HG03571 (cell line): ENCODE measurements around the gene CPLANE1.

Experiments
- ATAC-seq: cut with Tn5 transposase; IDR thresholded peaks from one replicate; pipeline ENCODE4 v1.9.1; 2021; ENCODE audit not compliant: unreplicated experiment

CPLANE1 gene

DNA sequence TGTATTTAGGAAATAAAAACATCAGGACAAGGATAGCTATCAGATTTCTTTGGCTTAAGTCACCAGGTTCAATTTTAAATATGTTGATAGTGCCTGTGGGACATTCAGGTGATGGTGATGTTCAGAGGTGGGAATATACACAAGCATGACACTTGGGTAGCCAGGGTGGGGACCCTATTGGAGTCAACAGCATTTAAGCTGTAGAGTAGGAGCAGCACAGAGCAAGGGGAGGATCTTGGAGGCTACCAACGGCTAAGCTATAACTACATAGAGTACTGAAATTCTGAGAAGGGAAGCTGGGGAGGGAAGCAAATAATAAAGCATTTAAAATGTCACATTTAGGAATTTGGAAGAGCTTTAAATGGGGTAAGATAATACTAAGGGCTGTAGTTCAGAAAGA is 177.7 kb downstream of the CPLANE1 start:
- no peak for ATAC-seq

DNA sequence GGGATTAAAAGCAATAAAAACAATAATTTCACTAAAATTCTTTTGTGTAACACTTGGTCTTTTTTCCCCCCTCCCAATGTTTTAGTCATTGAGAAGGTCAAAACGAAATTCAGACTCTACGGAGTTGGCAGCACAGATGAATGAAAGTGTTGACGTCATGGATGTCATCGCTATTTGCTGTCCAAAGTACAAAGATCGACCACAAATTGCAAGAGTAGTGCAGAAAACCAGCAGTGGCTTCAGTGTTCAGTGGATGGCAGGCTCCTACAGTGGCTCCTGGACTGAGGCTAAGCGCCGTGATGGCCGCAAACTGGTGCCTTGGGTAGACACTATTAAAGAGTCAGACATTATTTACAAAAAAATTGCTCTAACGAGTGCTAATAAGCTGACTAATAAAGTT is 184.7 kb downstream of the CPLANE1 start:
- ATAC-seq = no peak

DNA sequence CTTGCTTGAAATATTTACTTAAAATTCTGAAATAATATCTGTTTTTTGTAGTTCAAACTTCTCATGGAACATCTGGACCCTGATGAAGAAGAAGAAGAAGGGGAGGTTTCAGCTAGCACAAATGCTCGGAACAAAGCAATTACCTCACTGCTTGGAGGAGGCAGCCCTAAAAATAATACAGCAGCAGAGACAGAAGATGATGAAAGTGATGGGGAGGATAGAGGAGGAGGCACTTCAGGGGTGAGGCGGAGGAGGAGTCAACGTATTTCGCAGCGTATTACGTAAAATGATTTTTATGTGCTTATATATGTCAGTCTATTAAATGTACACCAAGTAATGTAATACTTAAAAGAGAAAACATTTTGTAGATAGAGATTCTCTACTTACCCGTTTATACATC is 185.4 kb downstream of the CPLANE1 start:
- ATAC-seq = no peak

DNA sequence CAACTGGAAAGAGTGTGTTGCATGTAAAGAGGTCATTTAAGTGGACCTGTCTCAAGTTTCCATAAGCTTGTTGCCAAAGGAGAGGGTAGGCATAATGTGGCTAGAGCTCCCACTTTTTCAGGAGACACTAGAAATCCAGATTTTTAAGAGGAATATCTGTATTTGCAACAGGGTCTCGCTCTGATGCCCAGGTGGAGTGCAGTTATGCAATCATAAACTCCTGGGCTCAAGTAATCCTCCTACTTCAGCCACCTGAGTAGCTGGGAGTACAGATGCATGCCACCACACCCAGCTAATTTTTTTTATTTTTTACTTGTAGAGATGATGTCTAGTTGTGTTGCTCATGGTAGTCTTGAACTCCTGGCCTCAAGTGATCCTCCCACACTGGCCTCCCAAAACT is 189.1 kb downstream of the CPLANE1 start:
- no peak for ATAC-seq

DNA sequence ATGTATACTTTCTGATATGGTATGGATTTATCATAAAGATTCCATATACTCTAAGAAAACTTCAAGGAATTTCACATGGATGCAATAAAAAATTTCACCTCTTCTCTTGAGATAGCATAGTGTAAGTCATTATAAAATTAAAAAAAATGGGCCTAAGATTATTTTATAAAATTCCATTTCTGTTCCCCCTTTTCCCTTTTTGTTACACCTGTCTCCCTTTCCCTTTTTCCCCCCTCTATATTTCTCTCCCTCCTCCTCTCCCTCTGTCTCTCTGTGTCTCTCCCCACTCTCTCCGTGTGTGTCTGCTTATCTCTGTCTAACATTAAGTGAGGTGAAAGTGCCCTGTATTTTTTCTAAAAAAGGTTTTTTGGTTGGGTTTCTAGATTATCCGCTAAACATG is 192.4 kb downstream of the CPLANE1 start:
- ATAC-seq = no peak
